HG02884 (cell line): Measurements from ENCODE around the gene FBXL15.
A peak's percentile ranks its signal among the peaks of the same experiment; 100 is the strongest.
"Not testable (repeated sequence)": the region's sequence is repeated elsewhere in the genome, so short reads cannot be mapped to it uniquely, and the experiment has no call there.

Experiments
- ATAC-seq: cut with Tn5 transposase; IDR thresholded peaks from one replicate; pipeline ENCODE4 v1.9.1; 2021; ENCODE audit warnings: mild to moderate bottlenecking, moderate library complexity; ENCODE audit not compliant: unreplicated experiment

The FBXL15 gene

DNA sequence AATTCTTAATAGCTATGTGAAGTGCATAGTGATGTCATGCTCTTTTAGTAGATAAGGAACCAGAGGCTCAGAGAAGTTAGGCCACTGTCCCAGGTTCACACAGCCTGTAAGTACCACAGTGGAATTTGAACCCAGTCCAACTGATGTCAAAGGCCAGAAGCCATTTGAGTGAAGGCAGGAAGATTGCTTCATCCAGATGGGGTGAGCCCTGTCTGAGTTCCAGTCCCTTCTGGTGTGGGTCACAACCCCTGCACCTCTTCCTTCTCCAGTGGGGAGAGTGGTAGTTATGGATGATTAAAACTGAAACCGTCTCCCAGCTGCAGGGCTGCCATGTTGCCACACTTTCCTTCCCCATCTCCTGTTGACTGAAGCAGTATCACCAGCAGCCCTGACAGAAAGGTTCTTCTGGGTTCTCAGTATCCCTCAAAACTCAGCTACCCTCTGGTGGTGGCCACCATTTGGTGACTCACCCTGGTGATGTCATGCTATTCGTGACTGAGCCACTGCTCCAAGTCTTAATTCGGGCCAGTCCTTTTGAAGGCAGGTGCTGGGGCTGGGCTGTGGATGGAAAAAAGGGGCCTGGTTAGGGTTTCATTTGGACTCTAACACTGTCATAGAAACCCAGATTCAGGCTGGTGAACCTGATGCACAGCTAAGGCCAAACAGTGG, 32.2 kb downstream of the FBXL15 start:
- no peak for ATAC-seq

GRCh38 chr10:102453502-102453901, 32.9 kb downstream of the FBXL15 start:
- no peak for ATAC-seq

GRCh38 chr10:102454662-102455487, 34.2 kb downstream of the FBXL15 start:
- ATAC-seq = not testable (repeated sequence)

GRCh38 chr10:102455893-102456471, 35.3 kb downstream of the FBXL15 start:
- no peak for ATAC-seq

DNA sequence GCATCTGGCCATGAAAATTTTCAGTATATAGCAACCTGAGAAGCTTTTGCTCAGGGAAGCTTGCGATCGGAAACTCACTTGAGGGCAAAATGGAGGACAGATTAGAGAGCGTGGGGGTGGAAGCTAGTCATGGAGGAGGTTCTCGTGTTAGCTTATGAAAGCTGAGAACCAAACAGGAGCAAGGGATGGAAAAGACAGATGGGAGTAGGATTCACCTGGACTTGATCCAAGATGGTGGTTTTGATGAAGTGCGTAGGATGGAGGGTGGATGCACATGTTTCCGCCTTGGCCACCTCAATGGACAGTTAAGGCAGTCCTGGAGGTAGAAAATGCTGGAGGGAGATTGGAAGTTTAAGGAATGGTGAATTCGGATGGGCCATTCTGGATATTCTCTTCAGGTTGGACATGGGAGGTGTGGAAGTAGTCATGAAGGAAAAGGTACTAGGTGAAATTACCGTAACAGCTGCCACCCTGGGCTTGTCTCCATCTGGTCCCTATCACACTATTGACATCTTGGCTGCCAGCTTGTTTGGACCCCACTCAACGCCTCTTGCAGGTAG, 37.0 kb downstream of the FBXL15 start:
- no peak for ATAC-seq

- ATAC-seq = no peak
Measured at GRCh38 chr10:102458656-102459055, 38.0 kb downstream of the FBXL15 start.

DNA sequence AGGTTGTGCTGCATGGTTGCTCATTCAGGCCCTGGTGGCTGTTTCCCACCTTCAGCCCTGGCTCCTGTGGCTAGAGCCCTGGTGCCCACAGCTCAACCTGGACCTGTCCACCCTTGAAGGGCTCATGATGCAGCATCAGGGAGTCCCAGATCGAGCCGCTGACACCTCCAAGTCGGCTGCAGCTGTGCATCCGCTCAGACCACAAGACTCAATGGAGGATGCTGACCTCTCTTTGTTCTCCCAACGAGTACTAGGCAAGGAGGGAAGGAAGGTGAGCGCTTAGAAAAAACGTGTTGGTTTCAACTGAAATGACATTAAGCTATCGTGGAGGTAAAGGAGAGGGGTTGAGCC, 40.2 kb downstream of the FBXL15 start:
- ATAC-seq = peak; percentile 21

- ATAC-seq = peak; percentile 92
Measured at GRCh38 chr10:102461187-102462054, 40.8 kb downstream of the FBXL15 start.

DNA sequence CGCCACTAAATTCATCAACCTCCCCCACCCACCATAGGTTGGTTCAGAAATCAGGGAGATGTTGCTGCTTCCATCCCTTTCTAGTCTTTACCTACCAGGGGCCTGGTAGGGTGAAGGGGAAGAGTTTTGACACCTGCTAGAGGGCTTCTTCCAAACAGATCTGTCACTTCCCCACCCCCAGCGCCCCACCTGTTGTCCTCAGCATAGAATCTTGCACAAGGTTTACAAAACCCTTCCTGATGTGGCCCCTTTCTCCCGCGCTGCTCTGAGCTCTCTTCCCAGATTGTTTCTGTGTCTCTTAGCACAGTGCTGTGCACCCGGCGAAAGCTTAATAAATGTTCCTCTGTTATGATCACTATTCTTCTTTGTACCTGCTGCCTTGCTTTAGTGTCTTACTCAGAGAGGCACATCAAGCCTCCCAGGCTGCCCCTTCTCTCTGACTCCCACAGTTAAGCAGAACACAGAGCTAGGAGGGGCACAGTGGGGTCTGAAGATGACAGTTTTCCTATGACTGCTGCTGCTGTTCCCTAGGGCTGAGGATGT, 41.9 kb downstream of the FBXL15 start:
- no peak for ATAC-seq

DNA sequence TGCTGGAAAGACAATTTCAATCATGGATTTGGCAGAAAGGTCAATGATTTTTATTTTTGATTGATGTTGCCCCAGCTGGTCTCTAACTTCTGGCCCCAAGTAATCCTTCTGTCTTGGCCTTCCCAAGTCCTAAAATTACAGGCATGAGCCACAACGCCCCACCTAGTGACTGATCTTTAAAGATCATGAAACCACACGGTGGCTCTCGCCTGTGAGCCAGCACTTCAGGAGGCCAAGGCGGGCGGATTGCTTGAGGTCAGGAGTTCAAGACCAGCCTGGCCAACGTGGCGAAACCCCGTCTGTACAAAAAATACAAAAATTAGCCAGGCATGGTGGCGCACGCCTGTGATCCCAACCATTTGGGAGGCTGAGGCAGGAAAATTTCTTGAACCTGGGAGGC, 43.3 kb downstream of the FBXL15 start:
- no peak for ATAC-seq

- no peak for ATAC-seq
Measured at GRCh38 chr10:102465466-102465865, 44.8 kb downstream of the FBXL15 start.

- ATAC-seq = no peak
Measured at GRCh38 chr10:102467318-102467717, 46.7 kb downstream of the FBXL15 start.

GRCh38 chr10:102467971-102468438, 47.4 kb downstream of the FBXL15 start:
- ATAC-seq = no peak

DNA sequence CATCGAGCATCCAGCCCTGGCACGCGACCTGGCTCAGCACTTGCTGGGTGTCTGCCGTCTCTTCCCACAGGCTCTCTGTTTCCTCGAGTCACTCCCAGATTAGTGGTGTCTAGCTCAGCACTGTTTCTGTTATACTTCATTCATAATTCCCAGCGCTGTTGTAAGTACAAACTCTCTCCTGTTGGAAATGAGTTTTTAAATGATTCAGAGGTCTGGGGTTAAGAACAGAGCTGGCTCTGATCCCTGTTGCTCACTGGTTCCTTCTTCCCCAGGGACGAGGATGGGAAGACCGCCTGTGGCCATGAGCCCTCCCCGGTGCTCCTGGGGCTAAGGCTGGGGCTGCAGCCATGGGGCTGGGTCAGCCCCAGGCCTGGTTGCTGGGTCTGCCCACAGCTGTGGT, 48.0 kb downstream of the FBXL15 start:
- no peak for ATAC-seq

DNA sequence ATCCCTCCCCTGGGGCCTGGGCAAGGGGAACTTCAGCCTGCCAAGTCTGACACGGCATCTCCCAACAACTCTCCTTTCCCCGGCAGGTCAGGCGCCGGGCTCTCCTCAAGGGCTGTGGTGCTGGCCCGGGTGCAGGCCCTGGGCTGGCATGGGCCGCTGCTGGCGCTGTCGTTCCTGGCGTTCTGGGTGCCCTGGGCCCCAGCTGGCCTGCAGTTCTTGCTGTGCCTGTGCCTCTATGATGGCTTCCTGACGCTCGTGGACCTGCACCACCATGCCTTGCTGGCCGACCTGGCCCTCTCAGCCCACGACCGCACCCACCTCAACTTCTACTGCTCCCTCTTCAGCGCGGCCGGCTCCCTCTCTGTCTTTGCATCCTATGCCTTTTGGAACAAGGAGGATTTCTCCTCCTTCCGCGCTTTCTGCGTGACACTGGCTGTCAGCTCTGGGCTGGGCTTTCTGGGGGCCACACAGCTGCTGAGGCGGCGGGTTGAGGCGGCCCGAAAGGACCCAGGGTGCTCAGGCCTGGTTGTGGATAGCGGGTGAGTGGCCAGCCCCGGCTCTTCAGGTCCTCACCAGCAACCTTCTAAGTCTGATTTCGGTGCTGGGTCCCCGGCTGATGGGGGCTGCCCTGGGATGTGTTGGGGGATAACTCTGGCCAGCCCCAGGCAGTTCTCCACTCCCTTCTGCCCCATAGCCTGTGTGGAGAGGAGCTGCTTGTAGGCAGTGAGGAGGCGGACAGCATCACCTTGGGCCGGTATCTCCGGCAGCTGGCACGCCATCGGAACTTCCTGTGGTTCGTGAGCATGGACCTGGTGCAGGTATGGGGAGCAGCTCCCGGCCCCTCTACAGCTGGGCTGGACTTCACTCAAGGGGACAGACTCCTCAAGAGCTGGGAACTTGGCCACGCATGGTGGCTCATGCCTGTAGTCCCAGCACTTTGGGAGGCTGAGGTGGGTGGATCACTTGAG, 50.2 kb downstream of the FBXL15 start:
- no peak for ATAC-seq
